GM18499 (cell line): ENCODE results near the gene LAMA3.

Experiments
- ATAC-seq: cut with Tn5 transposase; IDR thresholded peaks from one replicate; pipeline ENCODE4 v1.9.1; 2021; ENCODE audit warnings: moderate number of reproducible peaks; ENCODE audit not compliant: insufficient read depth, unreplicated experiment

LAMA3 gene

DNA sequence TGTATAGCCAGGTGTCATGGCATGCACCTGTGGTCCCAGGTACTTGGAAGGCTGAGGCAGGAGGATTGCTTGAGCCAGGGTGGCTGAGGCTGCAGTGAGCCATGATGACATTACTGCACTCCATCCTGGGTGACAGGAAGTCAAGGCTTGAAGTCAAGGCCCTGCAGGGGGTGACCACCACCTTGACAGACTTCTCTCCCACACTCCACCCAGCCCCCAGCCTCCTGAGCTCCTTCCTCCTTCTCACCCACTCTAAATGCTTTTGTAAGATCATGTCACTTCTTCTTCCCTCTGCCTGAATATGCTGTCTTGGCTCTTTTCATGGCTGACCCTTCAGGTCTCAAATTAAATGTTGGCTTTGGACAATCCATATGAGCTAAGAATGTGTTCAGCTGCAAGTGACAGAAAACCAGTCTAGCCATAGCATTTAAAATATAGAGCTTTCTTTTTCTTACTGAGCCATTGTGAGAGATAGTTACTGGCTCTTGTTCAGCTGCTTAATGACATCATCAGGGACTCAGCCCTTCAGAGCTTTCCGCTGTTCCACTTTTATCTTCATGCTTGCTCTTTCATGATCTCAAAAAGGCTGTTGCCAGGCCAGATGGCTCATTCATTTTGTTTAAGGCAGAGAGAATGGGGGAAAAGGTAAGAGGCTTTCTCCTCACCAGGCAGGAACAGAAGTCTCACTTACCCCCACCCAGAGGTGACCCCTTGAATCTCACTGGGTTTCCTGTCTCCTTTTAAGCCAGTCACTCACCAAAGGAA is 288.6 kb downstream of the LAMA3 start:
- ATAC-seq: no peak

DNA sequence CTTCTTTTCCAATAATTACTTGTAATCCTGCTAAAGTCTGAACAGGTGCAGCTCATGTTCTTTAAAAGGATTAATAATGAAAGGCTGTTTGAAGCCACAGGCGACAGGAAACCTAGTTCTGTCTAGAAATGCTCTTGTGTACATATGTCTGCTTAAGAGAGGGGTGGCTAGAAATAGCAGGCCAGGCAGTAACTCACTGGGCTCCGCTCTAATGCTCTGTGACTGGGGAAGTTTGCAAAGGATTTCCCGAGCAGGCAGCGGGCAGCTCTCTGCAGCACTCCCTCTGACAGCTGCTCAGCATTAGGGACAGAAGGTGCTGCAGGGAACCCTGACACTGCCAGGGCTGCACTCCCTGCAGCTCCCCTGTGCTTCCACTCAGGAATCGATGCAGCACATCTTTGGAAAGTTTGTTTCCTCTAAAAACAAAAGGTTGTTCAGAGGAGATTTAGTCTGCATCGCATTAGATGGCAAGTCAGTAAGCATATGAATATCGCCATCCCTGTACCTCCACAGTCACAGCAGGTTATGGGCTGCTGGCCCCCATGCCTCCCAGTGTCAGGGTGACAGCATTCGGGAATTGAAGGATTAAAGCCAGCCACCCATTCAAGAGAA is 292.2 kb downstream of the LAMA3 start:
- ATAC-seq: peak; percentile 64

DNA sequence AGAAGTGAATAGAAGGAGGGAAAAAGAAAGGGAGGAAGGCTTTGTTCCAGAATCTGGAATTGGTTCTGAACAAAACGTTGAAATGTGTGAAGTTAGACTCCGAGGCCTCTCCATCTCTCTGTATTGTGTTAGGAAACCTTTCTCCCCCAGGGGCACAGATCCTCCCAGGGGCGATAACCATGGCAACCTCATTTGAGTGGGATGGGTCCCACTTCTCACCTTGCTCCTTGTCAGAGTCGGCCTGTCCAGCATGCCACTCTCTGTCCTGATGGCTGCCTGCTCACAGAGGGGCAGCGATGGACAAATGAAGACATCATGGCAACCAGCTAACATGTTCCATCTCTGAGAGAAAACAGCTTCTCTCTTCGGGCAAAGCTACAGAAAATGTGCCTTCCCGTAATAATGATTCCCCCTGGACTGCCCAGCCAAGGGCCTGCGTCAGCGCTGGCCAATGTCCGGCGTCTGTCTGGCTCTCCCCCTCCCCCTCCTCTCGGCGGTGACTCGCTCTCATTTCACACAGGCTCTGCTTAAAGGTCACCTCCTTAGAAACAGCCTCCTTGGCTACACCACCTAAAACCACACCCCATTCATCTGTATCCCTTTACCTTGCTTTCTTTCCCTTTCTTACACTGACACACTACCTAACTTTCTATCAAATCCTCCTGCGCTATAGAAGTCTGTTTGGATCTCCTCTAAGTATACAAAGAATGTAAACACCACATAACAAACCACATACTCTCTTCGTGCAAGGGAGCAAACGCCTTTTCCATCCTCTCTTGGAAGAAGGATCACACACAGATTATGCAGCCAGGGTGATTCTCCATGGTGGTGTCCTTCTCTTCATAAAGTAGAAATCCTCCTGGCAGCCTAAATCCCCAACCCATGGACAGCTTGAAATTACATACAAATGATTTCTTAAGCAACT is 293.2 kb downstream of the LAMA3 start:
- ATAC-seq: no peak

DNA sequence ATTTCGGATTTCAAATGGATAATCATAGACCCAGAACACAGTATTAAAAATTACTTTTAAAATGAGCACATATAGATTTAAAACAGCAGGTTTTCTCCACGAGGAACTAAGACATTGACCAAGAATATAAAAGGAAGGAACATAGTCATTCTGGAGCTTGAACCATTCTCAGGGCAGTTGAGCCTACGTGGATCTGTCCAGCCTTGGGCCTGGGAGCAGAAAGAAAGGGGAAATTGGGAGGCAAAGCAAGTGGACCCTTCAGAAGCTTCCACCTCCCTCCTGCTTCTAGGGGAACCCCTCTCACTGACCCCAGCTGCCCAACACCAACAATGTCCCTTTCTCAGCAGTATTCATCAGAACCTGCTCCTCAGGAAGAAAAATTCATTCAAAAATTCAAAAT is 293.9 kb downstream of the LAMA3 start:
- no peak for ATAC-seq

DNA sequence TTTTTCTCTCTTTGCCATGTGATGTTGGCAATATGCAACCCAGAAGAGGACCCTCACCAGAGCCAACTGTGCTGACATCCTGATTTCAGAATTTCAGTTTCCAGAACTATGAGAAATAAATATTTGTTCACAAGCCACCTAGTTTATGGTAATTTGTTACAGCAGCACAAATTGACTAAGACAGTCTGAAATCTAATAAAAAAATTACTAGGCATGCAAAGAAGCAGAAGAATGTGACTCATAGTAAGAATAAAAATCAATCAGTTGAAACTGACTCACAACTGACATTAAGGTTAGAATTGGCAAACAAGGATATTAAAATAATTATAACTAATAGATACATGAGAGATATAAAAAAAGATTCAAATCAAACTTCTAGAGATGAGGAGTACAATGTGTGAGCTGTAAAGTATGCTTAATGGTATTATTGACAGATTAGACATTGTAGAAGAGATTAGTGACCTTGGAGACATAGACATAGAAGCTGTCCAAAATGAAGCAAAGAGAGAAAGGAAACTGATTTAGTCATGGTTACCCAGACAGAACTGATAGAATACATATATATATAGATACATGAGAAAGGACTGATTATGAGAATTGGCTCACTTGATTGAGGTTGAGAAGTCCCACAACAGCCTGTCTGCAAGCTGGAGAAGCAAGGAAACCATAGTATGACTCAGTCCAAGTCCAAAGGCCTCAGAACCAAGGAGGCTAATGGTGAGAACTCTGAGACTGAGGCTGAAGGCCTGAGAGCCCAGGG is 297.5 kb downstream of the LAMA3 start:
- peak; percentile 56 for ATAC-seq

DNA sequence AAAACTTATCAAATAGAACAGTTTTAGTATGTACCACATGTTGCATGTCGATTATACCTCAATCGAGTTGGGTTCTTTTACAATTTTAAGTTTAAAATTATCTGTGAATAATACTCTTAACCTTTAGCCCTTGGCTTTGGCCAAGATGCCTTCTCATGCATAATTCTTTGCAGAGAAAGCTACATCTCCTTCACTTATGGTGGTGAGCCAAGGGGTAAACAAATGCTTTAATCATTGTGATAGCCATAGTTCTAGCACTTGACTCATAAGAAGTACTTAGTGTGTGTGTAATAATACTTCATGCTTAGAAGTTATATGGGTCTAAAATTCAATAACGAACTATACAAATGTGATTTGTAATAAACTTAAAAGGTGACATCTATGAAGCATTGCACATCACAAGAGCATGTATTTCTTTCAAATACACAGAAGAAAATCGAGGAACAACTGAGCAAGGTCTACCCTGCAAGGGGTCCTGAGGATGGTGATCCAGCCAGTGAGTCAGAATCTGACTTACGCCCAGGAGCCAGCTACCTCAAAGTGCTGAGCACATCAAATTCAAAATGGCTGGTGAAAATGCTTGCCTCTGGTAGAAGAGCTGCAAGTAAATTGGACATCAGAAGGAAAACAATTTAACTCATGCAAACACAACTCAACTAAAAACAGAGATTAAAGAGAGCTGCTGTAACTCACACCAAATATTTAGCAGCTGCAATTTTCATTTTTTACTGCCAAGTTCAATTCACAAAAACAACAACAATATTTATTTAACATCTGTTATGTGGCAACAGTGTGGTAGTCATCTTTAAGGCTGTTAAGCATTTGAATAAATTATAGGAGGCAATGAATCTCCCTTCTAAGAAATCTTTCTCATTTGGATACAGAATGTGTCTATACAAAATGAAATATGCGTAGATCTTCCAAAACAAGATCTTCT is 301.5 kb downstream of the LAMA3 start:
- ATAC-seq: no peak

DNA sequence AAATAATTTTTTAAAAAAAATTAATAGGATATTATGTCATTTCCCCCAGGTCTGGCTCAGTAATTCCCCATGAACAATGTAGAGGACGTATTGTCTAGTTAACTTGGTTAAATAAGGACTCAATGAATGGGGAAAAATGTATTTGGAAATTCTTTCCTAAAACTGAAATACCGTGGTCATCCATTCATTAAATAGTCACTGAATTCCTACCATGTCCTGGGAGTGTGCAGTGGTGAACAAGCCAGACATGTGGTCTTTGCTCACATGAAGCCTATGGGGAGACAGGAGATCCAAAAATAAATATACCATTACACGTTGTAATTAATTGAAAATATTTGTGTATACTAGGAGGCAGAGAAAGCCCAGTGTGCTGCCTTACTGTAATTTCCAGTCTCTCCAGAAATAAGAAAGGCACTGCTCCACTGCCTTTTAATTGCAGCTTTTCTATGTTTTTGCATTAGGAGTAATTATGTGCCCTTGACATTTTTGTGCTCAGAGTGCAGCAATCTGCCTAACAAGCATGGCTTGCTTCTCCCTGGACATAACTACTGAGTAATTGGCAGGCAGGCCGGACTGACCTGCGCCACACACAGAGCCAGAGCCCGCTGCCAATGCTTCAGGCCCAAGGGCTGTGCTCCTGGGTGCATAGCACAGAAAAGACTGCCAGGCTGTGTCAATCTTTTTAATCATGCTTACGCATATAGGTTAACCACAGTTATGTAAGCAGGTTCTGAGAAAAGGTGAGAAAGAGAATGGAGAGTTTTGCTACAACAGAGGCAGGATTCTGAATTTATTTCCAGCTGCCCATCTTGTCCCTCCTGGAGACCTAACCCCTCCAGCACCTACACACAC is 303.1 kb downstream of the LAMA3 start:
- no peak for ATAC-seq

DNA sequence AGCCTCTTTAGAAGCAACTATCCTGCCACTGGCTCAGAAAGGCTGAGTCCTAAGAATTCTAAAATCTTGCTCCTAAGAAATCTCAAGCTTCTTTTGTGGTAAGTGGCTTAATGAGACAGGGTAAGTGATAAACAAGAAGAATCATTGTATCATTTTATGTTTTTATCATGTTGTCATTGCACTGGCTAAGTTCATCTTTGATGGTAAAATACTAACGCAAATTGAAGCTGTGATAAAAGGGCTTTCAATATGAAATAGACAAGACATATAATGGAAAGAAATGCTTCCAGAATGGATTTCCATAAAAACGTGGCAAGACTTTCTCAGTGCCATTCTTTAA is 303.7 kb downstream of the LAMA3 start:
- no peak for ATAC-seq

DNA sequence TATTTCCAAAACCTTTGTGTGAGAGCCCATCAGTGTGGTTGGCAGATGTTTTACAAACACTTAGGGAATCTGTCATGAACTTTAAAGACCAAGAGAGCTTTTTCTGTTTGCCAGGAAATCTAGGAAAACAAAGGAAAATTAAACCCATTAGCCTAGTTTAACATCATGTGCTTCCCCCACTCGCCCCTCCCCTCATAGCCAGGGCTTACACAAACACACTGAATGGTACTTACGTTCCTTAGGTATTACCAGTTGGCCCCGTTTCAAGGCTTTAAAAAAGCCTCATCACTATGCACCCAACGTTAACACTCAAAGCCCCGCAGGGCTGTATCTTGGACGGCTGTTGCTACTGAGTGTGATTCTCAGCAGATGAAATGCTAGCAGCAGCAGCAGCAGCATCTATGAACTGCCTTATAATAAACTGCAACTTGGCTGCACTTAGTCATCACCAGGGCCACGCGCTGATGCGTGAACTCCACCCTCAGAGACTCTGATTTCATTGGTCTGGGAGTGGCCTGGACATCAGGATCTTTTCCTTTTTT is 305.2 kb downstream of the LAMA3 start:
- no peak for ATAC-seq

DNA sequence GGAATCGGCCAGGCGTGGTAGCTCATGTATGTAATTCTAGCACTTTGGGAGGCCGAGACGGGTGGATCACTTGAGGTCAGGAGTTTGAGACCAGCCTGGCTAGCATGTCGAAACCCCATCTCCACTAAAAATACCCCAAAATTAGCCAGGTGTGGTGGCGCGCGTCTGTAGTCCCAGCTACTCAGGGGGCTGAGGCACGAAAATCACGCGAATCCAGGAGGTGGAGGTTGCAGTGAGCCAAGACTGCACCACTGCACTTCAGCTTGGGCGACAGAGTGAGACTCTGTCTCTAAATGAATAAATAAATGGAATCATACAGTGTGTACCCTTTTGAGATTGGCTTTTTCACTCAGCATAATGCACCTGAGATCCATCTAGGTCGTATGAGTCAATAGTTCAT is 305.9 kb downstream of the LAMA3 start:
- no peak for ATAC-seq

DNA sequence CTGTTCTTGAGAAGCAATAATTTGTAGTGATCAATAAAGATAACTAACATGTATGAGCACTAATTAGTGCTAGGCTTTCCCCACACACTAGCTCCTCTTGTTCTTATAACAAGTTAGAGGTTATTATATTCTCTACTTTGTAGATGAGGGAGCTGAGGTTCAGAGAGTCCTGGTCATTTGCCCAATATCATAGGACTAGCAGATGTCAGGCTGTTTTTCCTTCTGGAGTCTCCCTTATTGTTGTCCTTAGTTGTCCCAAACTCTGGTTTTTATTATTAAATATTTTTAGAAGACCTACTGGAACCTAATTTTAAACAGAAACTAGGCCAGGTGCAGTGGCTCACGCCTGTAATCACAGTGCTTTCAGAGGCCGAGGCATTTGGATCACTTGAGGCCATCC is 308.8 kb downstream of the LAMA3 start:
- no peak for ATAC-seq

DNA sequence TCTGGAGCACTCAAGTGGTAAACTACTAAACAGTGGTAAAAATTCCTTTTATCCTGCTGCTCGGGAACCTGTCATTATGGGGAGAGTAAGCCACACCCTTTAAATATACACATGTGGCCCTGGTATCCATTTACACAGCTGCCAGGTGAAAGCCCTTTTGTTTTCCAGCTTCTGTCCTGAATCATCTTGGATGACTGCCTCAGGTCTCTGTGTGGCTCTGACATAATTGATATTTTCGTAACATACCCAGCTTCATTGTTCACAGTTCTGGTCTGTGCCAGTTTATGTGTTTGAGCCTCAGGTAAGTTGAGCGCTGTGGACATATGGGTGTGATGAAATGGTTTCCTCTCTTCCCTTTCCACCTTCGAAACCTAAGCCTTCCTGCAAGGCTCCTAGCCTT is 309.6 kb downstream of the LAMA3 start:
- no peak for ATAC-seq

DNA sequence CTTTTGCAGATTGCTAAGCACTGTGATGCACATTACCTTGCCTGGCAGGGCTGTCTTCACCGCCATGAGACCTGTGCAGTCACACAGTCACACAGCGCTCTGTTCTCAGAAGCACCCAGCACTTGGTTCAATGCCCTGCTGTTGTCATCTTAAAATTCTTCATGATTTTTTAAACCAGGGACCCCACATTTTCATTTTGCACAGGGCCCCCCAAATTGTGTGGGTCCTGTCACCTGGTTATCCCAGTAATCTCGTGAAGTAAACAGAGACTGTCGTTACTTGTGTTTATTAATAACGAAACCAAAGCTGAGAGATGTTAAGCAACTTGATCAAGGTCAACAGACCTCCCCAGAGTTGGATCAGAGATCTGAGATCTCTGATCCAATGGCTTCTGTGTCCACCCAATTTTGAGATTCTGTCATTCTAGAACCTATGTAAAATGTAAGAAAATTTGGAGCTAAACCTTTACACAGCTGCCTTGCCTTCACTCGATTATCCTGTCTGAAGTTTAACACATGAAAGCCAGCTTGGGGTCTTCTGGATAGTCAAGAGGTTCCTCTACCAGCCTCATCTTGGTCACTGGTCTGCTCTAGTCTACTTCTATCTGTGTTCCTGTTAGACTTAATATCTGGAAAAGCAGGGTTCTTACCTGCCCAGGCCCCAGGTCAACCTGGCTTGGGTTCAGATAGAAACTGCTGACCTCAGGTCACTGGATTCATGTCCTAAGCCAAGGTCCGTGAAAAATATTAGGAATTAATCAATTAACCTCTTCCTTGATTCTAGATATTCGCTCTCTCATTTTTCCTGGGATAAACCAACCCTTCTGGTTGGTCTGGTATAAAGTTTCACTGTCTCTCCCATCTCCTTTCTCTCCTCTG is 311.6 kb downstream of the LAMA3 start:
- no peak for ATAC-seq

DNA sequence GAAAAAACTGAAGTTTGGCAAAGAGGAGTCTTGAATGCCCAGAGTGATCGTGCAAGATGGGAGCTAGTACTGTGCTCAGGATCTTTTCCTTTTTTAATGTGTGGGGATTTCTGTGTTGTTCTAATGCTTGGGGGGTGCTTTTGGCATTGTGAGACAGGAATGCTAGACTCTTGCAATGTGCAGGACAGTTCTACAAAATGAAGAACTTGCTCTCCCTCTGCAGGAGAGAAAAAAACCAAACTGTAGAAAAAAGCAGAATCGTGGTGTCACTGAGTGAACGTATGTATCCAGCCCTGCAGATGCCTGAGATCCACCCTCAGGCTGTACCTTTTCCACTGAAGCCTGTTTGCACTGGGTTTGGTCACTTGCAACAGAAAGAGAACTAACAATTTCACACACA is 313.2 kb downstream of the LAMA3 start:
- ATAC-seq: no peak

DNA sequence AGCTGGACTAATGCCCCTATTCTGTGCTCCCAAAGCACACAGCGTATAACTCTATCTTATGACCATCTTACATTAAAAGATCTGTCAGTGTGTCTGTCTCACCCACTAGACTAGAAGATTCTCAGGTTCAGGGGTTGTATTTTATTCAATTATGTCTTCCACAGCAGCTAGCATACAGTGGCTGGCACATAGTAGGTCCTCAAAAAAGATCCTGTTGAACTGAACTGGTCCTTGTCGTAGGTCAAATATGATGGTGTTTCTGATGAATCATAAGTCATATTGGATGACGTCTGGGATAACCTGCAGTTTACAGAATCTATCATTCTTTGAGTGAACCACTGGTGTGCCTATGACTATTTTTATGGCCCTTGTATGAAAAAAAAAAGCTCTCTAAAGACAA is 314.0 kb downstream of the LAMA3 start:
- ATAC-seq: no peak

DNA sequence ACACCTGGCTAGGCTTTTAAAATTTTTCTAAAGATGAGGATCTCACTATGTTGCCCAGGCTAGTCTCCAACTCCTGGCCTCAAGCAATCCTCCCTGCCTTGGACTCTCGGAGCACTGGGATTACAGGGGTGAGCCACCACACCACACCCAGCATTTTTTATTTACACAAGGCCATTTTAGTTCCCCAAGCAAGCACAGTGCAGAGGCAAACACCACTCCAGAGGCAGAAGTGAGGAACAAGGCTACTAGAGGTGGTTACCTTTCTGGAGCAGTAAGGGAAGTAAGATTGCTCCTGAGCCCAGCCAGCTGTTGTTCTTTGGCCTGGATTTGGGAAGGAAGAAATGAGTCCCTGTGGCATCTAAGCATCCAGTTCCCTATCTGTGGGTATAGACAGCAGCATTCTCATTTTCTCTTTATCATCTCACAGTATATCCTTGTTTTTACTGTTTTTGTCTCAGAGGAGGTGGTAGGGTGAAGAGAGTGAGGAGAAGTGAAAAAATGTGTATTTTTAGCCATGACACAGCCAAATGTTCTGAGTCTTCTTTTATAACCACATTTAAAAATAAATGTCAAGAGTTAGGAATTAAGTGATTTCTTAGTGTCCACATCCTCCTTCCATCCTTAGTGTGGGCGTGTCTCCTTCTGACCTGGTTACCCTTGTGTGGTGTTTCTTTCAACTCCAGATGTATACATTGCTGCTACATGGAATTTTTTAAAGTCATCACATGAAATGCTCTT is 314.8 kb downstream of the LAMA3 start:
- no peak for ATAC-seq
